ENCODE measurements around the gene ATP5ME.
"Not testable (repeated sequence)": the region's sequence is repeated elsewhere in the genome, so short reads cannot be mapped to it uniquely, and the experiment has no call there.

Gene ATP5ME

DNA sequence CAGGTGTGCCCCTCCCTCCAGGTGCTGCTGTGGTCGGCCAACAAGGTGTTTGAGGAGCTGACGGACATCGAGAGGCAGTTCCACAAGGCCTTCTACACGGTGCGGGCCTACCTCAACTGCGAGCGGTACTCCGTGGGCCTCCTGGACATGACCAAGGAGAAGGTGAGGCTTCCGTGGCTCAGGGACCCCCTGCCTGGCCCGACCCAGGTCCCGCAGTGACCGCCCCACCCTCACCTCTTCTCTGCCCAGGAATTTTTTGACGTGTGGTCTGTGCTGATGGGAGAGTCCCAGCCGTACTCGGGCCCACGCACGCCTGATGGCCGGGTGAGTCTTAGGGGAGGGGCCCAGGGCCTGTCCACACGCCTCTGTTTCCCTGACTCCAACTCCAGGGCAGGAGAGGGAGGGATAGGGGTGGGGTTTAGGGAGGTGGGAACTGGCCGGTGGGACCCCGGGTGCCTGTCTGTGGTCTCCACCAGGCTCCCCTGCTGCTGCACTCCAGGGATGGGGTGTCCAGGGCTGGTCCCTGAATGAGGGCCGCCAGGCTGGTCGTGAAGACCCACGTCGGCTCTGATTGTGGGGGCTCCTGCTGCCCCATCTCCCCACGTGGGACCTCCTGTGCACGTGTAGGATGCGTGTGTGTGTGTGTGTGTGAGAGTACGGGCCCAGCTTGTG, 20.1 kb downstream of the ATP5ME start:
- no peak for DNase-seq

DNA sequence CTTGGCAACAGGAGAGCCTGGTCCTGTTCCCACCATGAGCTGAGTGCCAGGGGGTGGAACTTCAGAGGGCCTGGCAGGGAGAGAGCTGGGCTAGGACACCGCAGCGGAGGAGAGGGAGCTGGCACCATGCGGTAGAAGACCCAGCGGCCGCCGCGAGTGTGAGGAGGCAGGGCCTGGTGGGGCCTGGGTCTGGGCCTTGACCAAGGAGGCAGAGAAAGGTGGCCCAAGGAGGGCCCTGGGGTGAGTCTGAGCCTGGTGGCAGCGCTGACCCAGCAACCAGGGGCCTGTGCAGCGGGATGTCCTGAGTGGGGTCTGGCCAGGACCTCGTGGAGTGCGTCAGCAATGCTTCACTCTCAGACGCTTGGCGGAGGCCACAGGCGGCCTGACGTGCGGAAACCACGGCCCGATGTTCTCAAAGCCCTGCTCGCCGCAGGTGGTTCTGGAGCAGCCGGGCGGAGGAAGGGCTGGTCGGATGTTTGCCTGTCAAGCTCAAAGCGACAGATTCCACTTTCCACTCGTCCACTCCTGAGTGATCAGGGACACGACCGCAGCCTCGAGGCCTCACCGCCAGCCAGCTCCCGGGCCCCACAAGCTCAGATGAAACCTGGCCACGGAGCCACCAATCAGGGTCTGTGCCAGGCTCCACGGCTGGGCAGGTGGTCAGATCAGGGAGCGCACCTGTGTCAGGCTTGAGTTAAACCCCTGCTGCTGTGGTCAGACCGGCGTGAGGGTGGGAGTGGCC, 20.8 kb downstream of the ATP5ME start:
- no peak for DNase-seq

GRCh38 chr4:651884-652642, 22.0 kb downstream of the ATP5ME start:
- DNase-seq: no peak

- peak; percentile 76 for DNase-seq
These were observed 22.9 kb downstream of the ATP5ME start for GRCh38 chr4:650951-651883.

DNA sequence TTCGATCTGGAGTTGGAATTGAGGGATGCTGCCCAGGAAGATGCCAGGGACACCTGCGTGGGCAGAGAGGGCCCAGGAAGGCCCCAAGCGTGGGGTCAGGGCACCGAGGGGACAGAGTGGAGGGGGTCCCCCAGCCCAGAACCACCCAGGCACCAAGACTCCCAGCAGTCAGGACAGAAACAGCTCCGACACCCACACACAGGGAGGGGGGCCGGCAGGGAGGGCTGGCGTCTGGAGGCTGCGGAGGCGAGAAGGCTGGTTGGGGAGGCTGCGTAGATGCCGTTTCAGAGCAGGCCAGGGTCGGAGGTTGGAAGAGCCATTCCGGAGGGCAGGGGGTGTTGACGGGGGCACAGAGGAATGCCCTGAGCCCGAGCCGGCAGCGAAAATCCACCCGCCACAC, 23.6 kb downstream of the ATP5ME start:
- no peak for DNase-seq

DNA sequence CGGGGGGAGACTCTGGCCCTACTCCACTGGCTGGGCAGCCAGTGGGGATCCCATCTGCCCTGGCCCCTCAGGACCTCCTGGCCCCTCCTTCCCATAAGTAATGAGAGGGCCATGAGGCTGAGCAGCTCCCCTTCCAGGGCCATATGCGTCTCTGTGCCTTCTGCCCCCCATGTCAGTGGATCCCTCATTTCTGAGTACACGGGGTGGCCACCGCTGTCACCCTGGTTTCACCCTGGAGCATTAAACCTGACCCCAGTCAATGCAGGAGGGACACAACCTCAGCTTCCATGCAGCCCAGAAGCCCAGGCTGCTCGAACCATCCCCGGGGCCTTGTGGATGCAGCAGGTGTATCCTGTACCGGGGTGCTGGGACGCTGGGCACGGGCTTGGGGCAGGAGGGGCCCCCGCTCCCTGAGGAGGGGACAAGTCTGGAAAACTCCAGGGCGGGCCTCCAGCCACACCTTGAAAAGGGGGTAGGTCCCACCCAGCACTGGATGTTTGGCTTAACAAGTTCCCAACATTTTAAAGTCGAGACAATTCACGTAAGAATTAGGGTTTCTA, 24.2 kb downstream of the ATP5ME start:
- no peak for DNase-seq

DNA sequence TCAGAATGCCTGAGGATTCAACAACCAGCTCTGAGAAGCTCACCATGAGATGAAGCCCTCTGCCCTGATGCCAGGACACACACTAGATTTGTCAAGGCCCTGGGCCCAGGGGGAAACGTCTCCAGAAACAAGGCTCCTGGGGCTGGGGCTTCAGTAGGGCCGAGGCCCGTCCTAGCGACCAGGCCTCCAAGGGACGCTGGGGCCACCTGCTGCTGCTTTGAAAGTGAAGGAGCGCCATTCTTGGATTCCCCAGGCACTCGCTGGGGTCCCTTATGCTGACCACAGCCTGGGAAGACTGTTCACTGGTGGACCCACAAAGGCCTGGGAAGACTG, 24.8 kb downstream of the ATP5ME start:
- DNase-seq: no peak

DNA sequence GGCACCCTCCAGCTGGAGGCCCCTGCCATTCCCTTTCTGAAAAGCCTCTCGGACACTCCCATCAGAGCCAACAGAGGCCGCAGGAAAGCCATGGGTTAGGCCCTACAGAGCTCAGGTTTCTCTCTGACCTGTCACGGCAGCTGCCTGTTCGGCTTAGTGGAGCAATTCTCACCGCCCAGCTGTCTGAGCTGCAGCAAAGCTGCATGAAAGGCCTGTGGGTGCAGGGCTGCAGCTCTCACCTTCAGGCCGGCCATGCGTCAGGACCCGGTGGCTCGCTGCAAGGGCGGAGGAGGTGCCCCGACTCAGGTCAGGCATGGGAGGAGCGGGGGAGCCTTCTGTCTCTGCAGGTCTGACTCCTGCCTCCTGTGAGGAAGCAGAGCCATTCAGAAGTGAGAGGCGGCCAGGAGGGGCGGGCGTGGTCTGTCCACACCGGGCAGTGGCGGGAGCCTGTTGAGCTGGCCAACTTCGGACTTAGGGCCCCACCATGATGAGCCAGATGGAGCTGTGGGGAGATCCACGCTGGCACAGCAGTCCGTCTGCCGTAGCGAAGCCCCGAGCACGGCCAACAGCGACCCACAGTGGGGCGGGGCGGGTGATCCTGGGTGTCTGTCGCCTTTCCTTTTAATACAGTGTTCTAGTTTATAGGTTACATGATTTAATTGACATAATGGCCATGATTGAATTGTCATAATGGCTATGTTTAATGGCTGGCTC, 25.3 kb downstream of the ATP5ME start:
- DNase-seq: no peak

- no peak for DNase-seq
These were observed 26.6 kb downstream of the ATP5ME start for GRCh38 chr4:647481-647880.

GRCh38 chr4:646460-646859, 27.6 kb downstream of the ATP5ME start:
- no peak for DNase-seq

DNA sequence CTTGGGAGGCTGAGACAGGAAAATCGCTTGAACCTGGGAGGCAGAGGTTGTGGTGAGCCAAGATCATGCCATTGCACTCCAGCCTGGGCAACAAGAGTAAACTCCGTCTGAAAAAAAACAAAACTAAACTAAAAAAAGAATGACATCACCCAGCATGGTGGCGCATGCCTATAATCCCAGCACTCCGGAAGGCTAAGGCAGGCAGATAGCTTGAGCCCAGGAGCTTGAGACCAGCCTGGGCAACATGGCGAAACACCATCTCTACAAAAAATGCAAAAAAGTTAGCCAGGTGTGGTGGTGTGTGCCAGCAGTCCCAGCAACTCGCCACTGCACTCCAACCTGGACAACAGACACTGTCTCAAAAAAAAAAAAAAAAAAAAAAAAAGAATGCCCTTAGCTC, 31.7 kb downstream of the ATP5ME start:
- DNase-seq: not testable (repeated sequence)

DNA sequence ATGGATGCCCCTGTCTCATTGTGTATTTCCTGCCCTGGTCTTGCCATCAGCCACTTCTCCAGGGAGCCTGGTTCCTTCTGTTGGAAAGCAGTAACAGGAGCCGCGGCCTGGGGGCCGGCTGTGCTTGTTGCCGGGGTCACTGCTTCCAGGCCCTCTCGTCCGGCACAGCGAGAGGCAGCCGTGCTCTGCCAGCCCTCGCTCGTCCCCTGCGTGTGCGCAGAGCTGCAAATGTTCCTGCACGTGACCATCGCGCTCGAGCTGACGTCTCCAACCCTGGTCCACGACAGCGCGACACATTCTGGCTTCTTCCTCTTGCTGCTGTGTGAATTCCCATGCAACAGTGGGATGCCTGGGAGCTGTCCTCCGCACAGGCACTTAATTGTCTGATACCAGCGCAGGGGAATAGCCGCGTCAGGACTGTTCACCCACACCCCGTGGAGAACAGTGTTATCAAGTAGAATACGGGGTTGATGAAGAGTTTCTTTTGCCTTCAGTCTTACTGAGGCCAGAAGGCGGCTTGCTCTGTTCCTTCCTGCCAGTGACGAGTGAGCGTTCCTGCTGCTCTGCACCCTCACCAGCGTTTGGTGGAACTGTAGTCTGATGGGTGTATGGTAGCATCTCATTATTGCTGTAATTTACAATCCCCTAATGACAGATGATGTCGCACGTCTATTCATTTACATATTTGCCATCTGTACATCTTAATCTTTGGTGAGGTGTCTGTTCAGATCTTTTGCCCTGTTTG, 36.4 kb downstream of the ATP5ME start:
- no peak for DNase-seq

GRCh38 chr4:636628-637159, 37.4 kb downstream of the ATP5ME start:
- DNase-seq: no peak

- DNase-seq: no peak
These were observed 38.0 kb downstream of the ATP5ME start for GRCh38 chr4:635851-636627.

GRCh38 chr4:635066-635835, 38.8 kb downstream of the ATP5ME start:
- DNase-seq: not testable (repeated sequence)

GRCh38 chr4:634599-634985, 39.5 kb downstream of the ATP5ME start:
- DNase-seq: no peak

- no peak for DNase-seq
These were observed 40.0 kb downstream of the ATP5ME start for GRCh38 chr4:633976-634598.

DNA sequence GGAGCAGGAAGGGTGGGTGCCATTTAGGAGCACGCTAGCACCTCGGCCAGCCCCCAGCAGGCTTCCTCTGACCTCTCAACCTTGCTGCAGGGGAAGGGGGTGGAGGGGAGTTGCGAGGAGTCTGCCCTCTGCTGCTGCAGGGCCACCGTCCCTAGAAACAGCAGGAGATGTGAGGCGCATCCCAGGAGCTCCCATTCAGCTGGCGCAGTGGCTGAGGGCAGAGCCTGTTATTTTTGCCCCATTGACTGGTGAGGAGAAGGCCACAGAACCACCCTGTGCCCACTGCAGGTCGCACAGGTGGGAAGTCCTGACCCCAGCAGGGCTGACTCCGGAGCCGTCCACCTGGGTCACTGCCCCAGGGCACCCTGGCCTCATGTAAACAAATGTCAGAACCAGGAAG, 40.7 kb downstream of the ATP5ME start:
- DNase-seq: no peak

DNA sequence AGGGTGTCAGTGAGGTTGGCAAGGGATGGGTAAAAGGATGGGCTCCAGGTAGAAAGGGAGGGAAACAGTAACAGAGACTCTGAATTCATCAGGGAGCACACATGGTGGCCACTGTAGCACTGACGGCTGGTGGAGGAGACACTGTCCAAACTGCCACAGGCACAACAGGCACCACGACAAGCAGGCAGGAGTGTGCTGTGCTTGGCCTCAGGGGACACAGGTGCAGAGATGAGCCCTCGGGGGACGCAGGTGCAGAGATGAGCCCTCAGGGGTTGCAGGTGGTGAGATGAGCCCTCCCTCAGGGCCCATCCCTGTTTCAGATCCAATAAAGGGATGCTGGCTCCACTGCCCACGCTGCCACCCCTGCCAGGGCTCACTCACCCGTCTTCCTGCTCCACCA, 41.1 kb downstream of the ATP5ME start:
- no peak for DNase-seq

Measured in midbrain (tissue), 1 donor.